ENCODE results near the gene PCED1B. TPM values are rescaled to one million over a fixed set of nuclear protein-coding genes. Genes with fewer than 3 reads are reported as not detected.

The PCED1B gene
- total RNA-seq, 1 donor from 2014 or later, result 6.9 TPM

DNA sequence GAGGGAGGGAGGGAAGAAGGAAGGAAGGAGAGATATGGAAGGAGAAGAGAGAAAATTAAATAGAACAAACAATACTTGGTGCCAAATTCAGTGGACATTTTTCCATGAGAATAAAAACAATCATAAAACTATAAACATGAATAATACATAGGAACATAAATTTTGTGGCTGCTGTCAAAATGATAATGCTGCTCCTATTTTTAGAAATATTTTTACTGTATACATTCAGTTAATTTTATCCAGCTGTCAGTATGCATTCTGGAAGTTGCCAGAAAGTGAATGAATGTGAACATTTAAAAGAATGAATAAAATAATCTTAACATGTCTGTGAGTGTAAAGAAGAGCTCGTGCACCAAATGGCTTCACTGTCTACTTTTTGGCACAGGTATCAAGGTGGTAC, 13.9 kb upstream of the PCED1B start:
- TF ChIP-seq POLR2A (IDR thresholded peaks at IDR 0.05), result no peak
- TF ChIP-seq, protein P1, sequence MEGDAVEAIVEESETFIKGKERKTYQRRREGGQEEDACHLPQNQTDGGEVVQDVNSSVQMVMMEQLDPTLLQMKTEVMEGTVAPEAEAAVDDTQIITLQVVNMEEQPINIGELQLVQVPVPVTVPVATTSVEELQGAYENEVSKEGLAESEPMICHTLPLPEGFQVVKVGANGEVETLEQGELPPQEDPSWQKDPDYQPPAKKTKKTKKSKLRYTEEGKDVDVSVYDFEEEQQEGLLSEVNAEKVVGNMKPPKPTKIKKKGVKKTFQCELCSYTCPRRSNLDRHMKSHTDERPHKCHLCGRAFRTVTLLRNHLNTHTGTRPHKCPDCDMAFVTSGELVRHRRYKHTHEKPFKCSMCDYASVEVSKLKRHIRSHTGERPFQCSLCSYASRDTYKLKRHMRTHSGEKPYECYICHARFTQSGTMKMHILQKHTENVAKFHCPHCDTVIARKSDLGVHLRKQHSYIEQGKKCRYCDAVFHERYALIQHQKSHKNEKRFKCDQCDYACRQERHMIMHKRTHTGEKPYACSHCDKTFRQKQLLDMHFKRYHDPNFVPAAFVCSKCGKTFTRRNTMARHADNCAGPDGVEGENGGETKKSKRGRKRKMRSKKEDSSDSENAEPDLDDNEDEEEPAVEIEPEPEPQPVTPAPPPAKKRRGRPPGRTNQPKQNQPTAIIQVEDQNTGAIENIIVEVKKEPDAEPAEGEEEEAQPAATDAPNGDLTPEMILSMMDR (IDR thresholded peaks at IDR 0.05), result no peak
- TF ChIP-seq POLR2AphosphoS5 (IDR thresholded peaks at IDR 0.05; ENCODE audit: insufficient read depth in 1 of 2, low read depth in 1 of 2), result no peak
- Histone ChIP-seq H3K27me3 (no peaks in the 10 kb centered on the region), H3K4me1 (peaks cover 20% of the 10 kb centered on the region), H3K4me3 (no peak overlapping the region), H3K9me3 (no peaks in the 10 kb centered on the region), H3K36me3 (no peaks in the 10 kb centered on the region), H3K27ac (no peak overlapping the region)
- intact Hi-C loops (cut with DNase I), result no loop called here
- DNase-seq (ENCODE audit: extremely low spot score in 2 of 2), result no peak

DNA sequence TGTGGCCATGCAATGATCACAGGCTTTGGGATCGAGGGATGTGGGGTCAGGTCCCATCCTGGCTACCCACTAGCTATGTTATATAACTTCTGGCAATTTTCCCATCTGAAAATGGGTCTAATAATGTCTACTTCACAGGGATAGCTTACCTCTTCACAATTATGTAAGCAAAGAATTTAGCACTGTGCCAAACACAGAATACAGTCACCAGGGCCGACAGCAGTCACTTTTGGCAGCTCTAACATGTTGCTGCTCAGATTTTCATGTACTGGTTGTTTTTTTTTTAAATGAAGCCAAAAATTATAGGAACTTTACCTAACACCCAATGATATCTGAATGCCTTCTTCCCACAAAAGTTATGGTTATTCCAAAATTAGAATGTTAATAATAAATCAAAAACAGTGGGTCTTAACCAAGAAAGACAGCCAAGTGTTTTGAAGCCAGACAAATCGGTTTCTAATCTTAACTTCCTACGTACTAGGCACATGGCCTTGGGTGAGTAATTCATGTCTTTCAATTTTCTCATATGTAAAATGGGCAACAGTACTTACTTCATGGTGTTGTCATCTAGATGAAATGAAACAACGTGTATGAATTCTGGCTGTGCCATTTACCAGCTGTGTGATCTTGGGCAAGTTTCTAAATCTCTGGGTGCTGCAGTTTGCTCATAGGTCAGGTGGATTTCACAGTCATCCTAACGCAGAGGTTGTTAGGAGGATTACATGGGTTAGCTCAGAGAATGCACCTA, 13.0 kb upstream of the PCED1B start:
- intact Hi-C loops (cut with DNase I), result no loop called here
- Histone ChIP-seq H3K27me3 (no peaks in the 10 kb centered on the region), H3K4me1 (peaks cover 20% of the 10 kb centered on the region), H3K9me3 (no peaks in the 10 kb centered on the region), H3K4me3 (no peak overlapping the region), H3K27ac (no peak overlapping the region), H3K36me3 (no peaks in the 10 kb centered on the region)
- DNase-seq (ENCODE audit: extremely low spot score in 2 of 2), result no peak
- TF ChIP-seq POLR2A (IDR thresholded peaks at IDR 0.05) (no peak), POLR2AphosphoS5 (IDR thresholded peaks at IDR 0.05; ENCODE audit: insufficient read depth in 1 of 2, low read depth in 1 of 2) (no peak)
- TF ChIP-seq, protein P1 (IDR thresholded peaks at IDR 0.05), result no peak

DNA sequence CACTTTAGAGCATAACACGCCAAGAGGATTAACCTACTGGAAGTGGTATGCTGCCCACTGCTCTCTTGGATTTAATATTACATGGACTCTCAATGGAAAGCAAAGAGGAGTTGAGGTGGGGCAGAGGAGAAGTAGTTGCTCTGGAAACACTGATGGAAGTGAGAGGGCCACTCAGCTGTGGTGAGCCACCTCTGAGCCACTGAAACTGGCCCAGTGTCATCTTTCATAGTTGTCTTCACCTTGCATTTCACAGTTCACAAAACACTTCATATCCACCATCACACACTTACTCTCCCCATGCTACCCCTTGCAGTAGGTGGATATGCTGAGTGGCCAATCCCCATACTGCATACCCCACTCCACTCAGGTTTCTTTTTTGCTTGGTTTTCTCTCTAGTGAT, 12.2 kb upstream of the PCED1B start:
- H3K4me3 ChIP-seq, result no peak overlapping the region
- H3K4me1 ChIP-seq, result peaks cover 20% of the 10 kb centered on the region
- no peak for TF ChIP-seq POLR2AphosphoS5 (IDR thresholded peaks at IDR 0.05; ENCODE audit: insufficient read depth in 1 of 2, low read depth in 1 of 2)
- no peak for TF ChIP-seq POLR2A (IDR thresholded peaks at IDR 0.05)
- TF ChIP-seq, protein P1 (IDR thresholded peaks at IDR 0.05), result no peak
- no peak for DNase-seq (ENCODE audit: extremely low spot score in 2 of 2)
- no peak overlapping the region for H3K27ac ChIP-seq
- H3K27me3 ChIP-seq, result no peaks in the 10 kb centered on the region
- intact Hi-C loops (cut with DNase I), result no loop called here
- H3K9me3 ChIP-seq, result no peaks in the 10 kb centered on the region
- H3K36me3 ChIP-seq, result no peaks in the 10 kb centered on the region

DNA sequence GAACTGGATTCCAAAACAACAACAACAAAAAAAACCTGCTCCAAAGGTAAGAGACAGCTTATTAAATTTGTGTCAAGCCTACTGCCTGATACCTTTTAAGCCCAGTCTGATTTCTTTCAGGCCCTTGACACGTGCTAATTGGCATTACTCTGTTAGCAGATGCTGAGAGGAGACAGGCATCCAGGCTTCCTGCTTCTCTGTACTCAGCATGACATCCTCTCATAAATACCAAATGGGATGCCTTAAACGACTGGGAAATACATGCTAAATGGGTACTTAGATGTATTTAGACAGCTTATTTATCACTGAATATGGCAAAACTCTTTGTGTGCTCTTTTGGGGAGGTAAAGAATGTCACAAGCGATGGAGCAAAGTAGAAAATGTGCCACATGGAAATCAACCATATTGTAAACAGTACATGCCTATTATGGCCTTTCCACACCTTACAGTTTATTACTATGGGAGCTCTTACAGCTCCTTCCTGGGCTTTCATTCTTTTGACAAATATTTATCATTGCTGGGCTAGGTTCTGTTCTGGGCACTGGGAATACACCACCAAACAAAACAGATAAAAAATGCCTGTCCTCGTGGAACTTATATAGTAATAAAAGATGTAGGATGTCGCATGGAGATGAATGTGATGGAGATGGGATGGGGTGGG, 11.5 kb upstream of the PCED1B start:
- TF ChIP-seq, protein P1 (IDR thresholded peaks at IDR 0.05), result no peak
- TF ChIP-seq POLR2A (IDR thresholded peaks at IDR 0.05), result no peak
- no peak for TF ChIP-seq POLR2AphosphoS5 (IDR thresholded peaks at IDR 0.05; ENCODE audit: insufficient read depth in 1 of 2, low read depth in 1 of 2)
- Histone ChIP-seq H3K4me1 (peaks cover 20% of the 10 kb centered on the region), H3K27ac (peak overlapping the region; percentile 22), H3K4me3 (no peak overlapping the region), H3K36me3 (no peaks in the 10 kb centered on the region), H3K27me3 (no peaks in the 10 kb centered on the region), H3K9me3 (no peaks in the 10 kb centered on the region)
- DNase-seq (ENCODE audit: extremely low spot score in 2 of 2), result no peak
- intact Hi-C loops (cut with DNase I), result no loop called here

DNA sequence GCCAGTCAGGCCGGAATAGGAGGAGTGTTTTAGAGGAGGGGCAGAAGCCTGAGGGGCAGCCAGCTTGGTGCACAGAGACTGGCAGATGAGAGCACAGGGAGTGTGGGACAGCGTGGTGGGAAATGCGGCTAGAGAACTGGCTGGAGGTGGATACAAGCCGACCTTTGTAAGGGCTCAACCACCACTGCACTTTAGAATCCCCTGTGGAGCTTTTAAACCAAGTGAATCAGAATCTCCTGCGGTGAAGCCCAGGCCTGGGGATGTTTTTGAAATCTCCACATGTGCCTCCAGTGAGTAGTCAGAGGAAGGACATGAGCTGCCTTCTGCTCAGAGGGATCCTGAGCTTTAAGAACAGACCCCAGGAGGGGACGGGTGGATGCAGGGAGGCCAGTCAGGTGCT, 10.9 kb upstream of the PCED1B start:
- Histone ChIP-seq H3K27ac (no peak overlapping the region), H3K9me3 (no peaks in the 10 kb centered on the region), H3K27me3 (no peaks in the 10 kb centered on the region), H3K4me3 (no peak overlapping the region), H3K4me1 (peaks cover 20% of the 10 kb centered on the region), H3K36me3 (no peaks in the 10 kb centered on the region)
- no peak for DNase-seq (ENCODE audit: extremely low spot score in 2 of 2)
- TF ChIP-seq POLR2A (IDR thresholded peaks at IDR 0.05) (no peak), POLR2AphosphoS5 (IDR thresholded peaks at IDR 0.05; ENCODE audit: insufficient read depth in 1 of 2, low read depth in 1 of 2) (no peak)
- TF ChIP-seq, protein P1 (IDR thresholded peaks at IDR 0.05), result no peak
- intact Hi-C loops (cut with DNase I), result no loop called here
